H1 (cell line): Measurements from ENCODE around the gene PIMREG. TPM values are rescaled to one million over a fixed set of nuclear protein-coding genes. Genes with fewer than 3 reads are reported as not detected.

ENCODE experiments used
- CTCF ChIA-PET: fragments of 300-600 bp; sonication (Branson Sonifier 250); formaldehyde crosslinking; loops from one replicate; lab custom pipeline; 2021; ENCODE audit not compliant: partially characterized antibody; lab: Charles Lee
- POLR2A ChIA-PET: fragments of 300-600 bp; sonication (Branson Sonifier 250); formaldehyde crosslinking; loops from one replicate; lab custom pipeline; 2021; ENCODE audit warnings: inconsistent platforms; ENCODE audit not compliant: partially characterized antibody; lab: Charles Lee
- DNase-seq, 2 experiments: peaks; one replicate each; pipeline versions ENCODE4 v3.0.0 to v3.0.0-alpha.2; 2010 to 2022; ENCODE audit warnings: low spot score in 2 of 2, low read depth in 1 of 2, mixed read lengths in 1 of 2
- FAIRE-seq: peaks from 2 replicates; lab custom pipeline; 2011; peaks lifted over from hg19 to GRCh38; lab: Jason Lieb, UNC
- H2AFZ ChIP-seq: 2 replicates; pipeline ENCODE4 v1.8.1; 2012; ENCODE audit warnings: low read length, inconsistent platforms
- H2AK5ac ChIP-seq: 2 replicates; pipeline ENCODE4 v1.6.1; 2013; ENCODE audit warnings: low read depth, low read length
- H2BK120ac ChIP-seq: replicated peaks from 2 replicates; pipeline ENCODE3; 2013; ENCODE audit warnings: low read depth, low read length, inconsistent platforms
- H2BK12ac ChIP-seq: 2 replicates; pipeline ENCODE4 v1.6.1; 2013; ENCODE audit warnings: low read depth, low read length
- H2BK15ac ChIP-seq: 2 replicates; pipeline ENCODE4 v1.6.1; 2013; ENCODE audit warnings: low read length
- H2BK20ac ChIP-seq: 2 replicates; pipeline ENCODE4 v1.6.1; 2013; ENCODE audit warnings: low read length
- H2BK5ac ChIP-seq: 2 replicates; pipeline ENCODE4 v1.6.1; 2013; ENCODE audit warnings: low read depth, low read length
- H3K14ac ChIP-seq: 2 replicates; pipeline ENCODE4 v1.6.1; 2013; ENCODE audit warnings: inconsistent platforms; ENCODE audit not compliant: insufficient read length
- H3K18ac ChIP-seq: 2 replicates; pipeline ENCODE4 v1.6.1; 2013; ENCODE audit warnings: low read length; ENCODE audit errors: extremely low read depth
- H3K23ac ChIP-seq: 2 replicates; pipeline ENCODE4 v1.6.1; 2013; ENCODE audit warnings: inconsistent platforms; ENCODE audit not compliant: insufficient read length
- H3K23me2 ChIP-seq: 2 replicates; pipeline ENCODE4 v1.6.1; 2013; ENCODE audit warnings: low read depth, low read length
- H3K27ac ChIP-seq: 2 replicates; pipeline ENCODE4 v1.6.1; 2011; ENCODE audit warnings: low read depth, low read length, inconsistent platforms
- H3K27me3 ChIP-seq, 4 experiments: replicated peaks in 1 of 4; 1 replicate in 1 of 4; 2 replicates in 3 of 4; pipeline versions ENCODE4 v1.6.1 to v1.8.1; 2011 to 2013; ENCODE audit warnings: low read length in 3 of 4, mild to moderate bottlenecking in 3 of 4, inconsistent platforms in 2 of 4, mixed read lengths in 2 of 4, moderate library complexity in 1 of 4; ENCODE audit not compliant: control insufficient read depth in 3 of 4, insufficient read depth in 3 of 4; ENCODE audit errors: extremely low read depth in 1 of 4
- H3K36me3 ChIP-seq, 4 experiments: 2 replicates each; pipeline versions ENCODE4 v1.6.1 to v1.8.1; 2011 to 2013; ENCODE audit warnings: mild to moderate bottlenecking in 4 of 4, low read length in 3 of 4, moderate library complexity in 2 of 4, control low read depth in 1 of 4, inconsistent platforms in 1 of 4; ENCODE audit not compliant: insufficient read depth in 4 of 4, control insufficient read depth in 2 of 4
- H3K4ac ChIP-seq: replicated peaks from 2 replicates; pipeline ENCODE3; 2013; ENCODE audit warnings: low read length, low read depth, mixed read lengths, inconsistent platforms; ENCODE audit not compliant: insufficient read length
- H3K4me1 ChIP-seq, 4 experiments: replicated peaks in 1 of 4; 1 replicate in 1 of 4; 2 replicates in 3 of 4; pipeline versions ENCODE4 v1.6.1 to v1.8.1; 2011 to 2013; ENCODE audit warnings: low read length in 3 of 4, inconsistent platforms in 2 of 4, mixed read lengths in 1 of 4; ENCODE audit not compliant: insufficient read depth in 4 of 4, control insufficient read depth in 3 of 4
- H3K4me2 ChIP-seq, 2 experiments: 2 replicates each; pipeline versions ENCODE4 v1.6.1 to v1.8.1; 2011 to 2013; ENCODE audit warnings: low read depth in 2 of 2, low read length in 2 of 2, control low read depth in 1 of 2, inconsistent platforms in 1 of 2, mild to moderate bottlenecking in 1 of 2; ENCODE audit not compliant: insufficient read depth in 1 of 2
- H3K4me3 ChIP-seq, 4 experiments: fragments of 200-600, 300-600 bp in 1 of 4; sonication (generic), shearing (Covaris generic), sonication (Bioruptor Twin) in 1 of 4; 2 replicates each; pipeline versions ENCODE4 v1.5.1 to v1.8.1; 2011 to 2016; ENCODE audit warnings: low read length in 4 of 4, low read depth in 3 of 4, control low read depth in 2 of 4, inconsistent platforms in 2 of 4, mild to moderate bottlenecking in 2 of 4, mixed read lengths in 1 of 4, moderate library complexity in 1 of 4; ENCODE audit not compliant: insufficient read depth in 2 of 4; ENCODE audit errors: extremely low read depth in 1 of 4
- H3K56ac ChIP-seq: replicated peaks from 2 replicates; pipeline ENCODE3; 2013; ENCODE audit warnings: low read depth, mild to moderate bottlenecking, mixed read lengths, low read length, inconsistent platforms; ENCODE audit not compliant: insufficient read length
- H3K79me1 ChIP-seq: 2 replicates; pipeline ENCODE4 v1.6.1; 2013; ENCODE audit warnings: low read depth, low read length, control low read depth
- H3K79me2 ChIP-seq, 2 experiments: 2 replicates each; pipeline versions ENCODE4 v1.6.1 to v1.8.1; 2012 to 2013; ENCODE audit warnings: low read length in 2 of 2, mild to moderate bottlenecking in 2 of 2, inconsistent platforms in 1 of 2; ENCODE audit not compliant: insufficient read depth in 2 of 2, control insufficient read depth in 1 of 2
- H3K9ac ChIP-seq, 4 experiments: replicated peaks in 1 of 4; 1 replicate in 1 of 4; 2 replicates in 3 of 4; pipeline versions ENCODE4 v1.6.1 to v1.8.1; 2011 to 2013; ENCODE audit warnings: low read depth in 3 of 4, low read length in 3 of 4, control low read depth in 2 of 4, mild to moderate bottlenecking in 2 of 4, moderate library complexity in 2 of 4, inconsistent platforms in 1 of 4; ENCODE audit errors: extremely low read depth in 1 of 4
- H3K9me3 ChIP-seq, 2 experiments: 2 replicates each; pipeline versions ENCODE4 v1.6.1 to v1.8.1; 2012 to 2013; ENCODE audit warnings: mild to moderate bottlenecking in 2 of 2, moderate library complexity in 2 of 2, control low read depth in 1 of 2, inconsistent platforms in 1 of 2, low read depth in 1 of 2, low read length in 1 of 2, mixed read lengths in 1 of 2; ENCODE audit not compliant: insufficient read depth in 2 of 2
- H4K20me1 ChIP-seq, 2 experiments: replicated peaks in 1 of 2; 2 replicates each; pipeline versions ENCODE3 to v1.8.1; 2011 to 2013; ENCODE audit warnings: inconsistent platforms in 2 of 2, low read length in 2 of 2, mild to moderate bottlenecking in 1 of 2; ENCODE audit not compliant: insufficient read depth in 2 of 2, control insufficient read depth in 1 of 2
- H4K5ac ChIP-seq: 2 replicates; pipeline ENCODE4 v1.6.1; 2013; ENCODE audit warnings: low read length, low read depth, mixed read lengths, inconsistent platforms; ENCODE audit not compliant: insufficient read length
- H4K8ac ChIP-seq: 2 replicates; pipeline ENCODE4 v1.8.0; 2013; ENCODE audit warnings: mild to moderate bottlenecking, moderate library complexity, low read length, inconsistent platforms; ENCODE audit not compliant: insufficient read depth; ENCODE audit errors: extremely low read depth
- H4K91ac ChIP-seq: replicated peaks from 2 replicates; pipeline ENCODE3; 2013; ENCODE audit warnings: low read length, mixed read lengths, inconsistent platforms; ENCODE audit not compliant: insufficient read length
- BACH1 ChIP-seq: IDR thresholded peaks from 2 replicates; pipeline ENCODE4 v1.6.1; 2012; ENCODE audit warnings: low read length, improper control_type of control experiment
- BCL11A ChIP-seq, 2 experiments: IDR thresholded peaks; one replicate each; pipeline ENCODE4 v1.6.1; 2011; ENCODE audit warnings: low read depth in 2 of 2, low read length in 2 of 2, mild to moderate bottlenecking in 2 of 2
- CHD2 ChIP-seq: IDR thresholded peaks from 2 replicates; pipeline ENCODE4 v1.6.1; 2012; ENCODE audit warnings: low read length, improper control_type of control experiment
- CREB1 ChIP-seq: IDR thresholded peaks from 2 replicates; pipeline ENCODE4 v1.6.1; 2012; ENCODE audit warnings: inconsistent platforms
- EGR1 ChIP-seq: IDR thresholded peaks from 2 replicates; pipeline ENCODE4 v1.6.1; 2011; ENCODE audit warnings: low read depth, low read length, borderline replicate concordance
- MAFK ChIP-seq: IDR thresholded peaks from 2 replicates; pipeline ENCODE4 v1.6.1; 2012; ENCODE audit warnings: low read depth, mild to moderate bottlenecking, improper control_type of control experiment, low read length
- RAD21 ChIP-seq, 2 experiments: IDR thresholded peaks in 1 of 2; conservative IDR thresholded peaks in 1 of 2; 2 replicates each; pipeline ENCODE4 v1.6.1; 2011; ENCODE audit warnings: low read depth in 2 of 2, low read length in 2 of 2, improper control_type of control experiment in 1 of 2, inconsistent platforms in 1 of 2, mild to moderate bottlenecking in 1 of 2, moderate library complexity in 1 of 2
- SAP30 ChIP-seq: fragments of 300-600 bp; sonication (generic); IDR thresholded peaks from 2 replicates; pipeline ENCODE4 v1.7.1; 2012; ENCODE audit warnings: low read length, moderate library complexity, mild to moderate bottlenecking, inconsistent platforms; ENCODE audit not compliant: insufficient read depth, insufficient replicate concordance
- SP4 ChIP-seq: IDR thresholded peaks from 2 replicates; pipeline ENCODE4 v1.6.1; 2012; ENCODE audit warnings: low read length, inconsistent platforms
- WGBS, 2 experiments: shearing (Covaris generic) in 1 of 2; methylation state at CpG; one replicate each; pipeline versions ENCODE4 v1.1.6 to v1.1.7; 2013 to 2015; ENCODE audit warnings: low lambda C conversion rate in 2 of 2, mixed read lengths in 2 of 2, inconsistent platforms in 1 of 2, low coverage in 1 of 2, missing lambda C conversion rate in 1 of 2; ENCODE audit not compliant: insufficient replicate concordance in 2 of 2, insufficient coverage in 1 of 2, insufficient read length in 1 of 2; ENCODE audit errors: extremely low coverage in 1 of 2, missing lambda C conversion rate in 1 of 2; 5-methylcytosine and 5-hydroxymethylcytosine counted together
- polyA plus RNA-seq, 7 experiments: library from polyadenylated mRNA; depleted of rRNA in 3 of 7; stranded (reverse) in 5 of 7; unstranded in 2 of 7; fragments of >200 nt in 5 of 7; fragments of 200-250 nt in 2 of 7; gene quantifications; 1 replicate in 5 of 7; 2 replicates in 1 of 7; 4 replicates in 1 of 7; pipeline versions ENCODE4 v1.2.1 to v1.2.3, GENCODE V29; 2011 to 2013; ENCODE audit warnings: missing spikeins in 2 of 7, mixed read lengths in 2 of 7
- total RNA-seq: library from RNA; stranded (reverse); fragmentation: NEBNext Ultra II Directional; extraction: Animal tissue kit (Norgen Biotek cat#: 25700); gene quantifications from 2 replicates; pipeline ENCODE4 v1.2.1, GENCODE V29; 2021
- TF ChIP-seq, protein P1 (sequence below): IDR thresholded peaks from 2 replicates; pipeline ENCODE4 v1.6.1; 2011; ENCODE audit warnings: low read depth, mild to moderate bottlenecking, low read length; ENCODE audit not compliant: insufficient read depth
- TF ChIP-seq, protein P2 (sequence below): IDR thresholded peaks from 2 replicates; pipeline ENCODE4 v1.6.1; 2011; ENCODE audit warnings: low read length, improper control_type of control experiment

The PIMREG gene
- total and polyA plus RNA-seq, 2 of the 8 experiments (the other 6 are each of a cell fraction or from before 2014, with no cell fraction given), result 133 to 148 TPM

DNA sequence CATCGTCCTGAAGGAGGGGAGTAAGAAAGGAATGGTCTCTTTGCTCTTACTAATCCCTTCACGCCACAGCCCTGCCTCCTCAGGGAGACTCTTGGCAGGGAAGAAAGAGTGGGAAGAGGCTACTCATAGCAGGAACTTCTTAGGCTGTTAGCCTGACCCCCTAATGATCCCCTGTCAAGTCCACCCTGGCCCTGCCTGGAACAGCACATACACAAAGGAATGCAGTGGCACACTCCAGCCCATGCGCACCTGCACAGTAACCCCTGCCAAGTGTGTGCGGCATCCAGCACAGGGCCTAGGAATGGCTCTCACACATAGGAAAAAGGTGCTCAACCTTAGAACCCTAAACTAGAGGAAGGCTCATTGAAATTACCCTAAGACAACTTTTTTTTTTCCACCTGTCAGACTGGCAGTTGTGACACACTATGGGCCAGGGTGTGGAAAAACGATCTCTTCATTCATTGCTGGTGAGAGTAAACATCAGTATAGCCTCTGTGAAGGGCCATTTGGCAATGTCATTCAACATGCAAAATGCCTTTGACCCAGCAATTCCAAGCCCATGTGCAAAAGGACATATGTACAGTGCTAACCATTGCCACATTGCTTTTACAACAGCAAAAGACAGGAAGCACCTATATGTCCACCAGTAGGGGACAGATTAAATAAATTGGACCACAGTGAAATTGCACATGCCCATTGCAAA, 50.1 kb downstream of the PIMREG start:
- WGBS, 2 experiments, result 92% methylated on average over 5 of the region's 5 CpGs; no CpG with 5 or more reads in 1 of the 2 experiments
- H3K4me1 ChIP-seq, result peaks cover 12 to 30% (median 16%) of the 10 kb centered on the region in 4 experiments
- TF ChIP-seq SP4, result no peak
- no peak for TF ChIP-seq MAFK
- TF ChIP-seq BCL11A (IDR thresholded peaks at IDR 0.05; ENCODE audit: low read depth in 2 of 2, low read length in 2 of 2), result no peak
- TF ChIP-seq, protein P1, sequence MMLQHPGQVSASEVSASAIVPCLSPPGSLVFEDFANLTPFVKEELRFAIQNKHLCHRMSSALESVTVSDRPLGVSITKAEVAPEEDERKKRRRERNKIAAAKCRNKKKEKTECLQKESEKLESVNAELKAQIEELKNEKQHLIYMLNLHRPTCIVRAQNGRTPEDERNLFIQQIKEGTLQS, result no peak
- no peak for TF ChIP-seq RAD21 (IDR thresholded peaks at IDR 0.05 in 1 of 2, conservative IDR thresholded peaks at IDR 0.05 in 1 of 2; ENCODE audit: low read depth in 2 of 2, low read length in 2 of 2)
- TF ChIP-seq BACH1, result no peak
- TF ChIP-seq CREB1, result no peak
- TF ChIP-seq, protein P2, sequence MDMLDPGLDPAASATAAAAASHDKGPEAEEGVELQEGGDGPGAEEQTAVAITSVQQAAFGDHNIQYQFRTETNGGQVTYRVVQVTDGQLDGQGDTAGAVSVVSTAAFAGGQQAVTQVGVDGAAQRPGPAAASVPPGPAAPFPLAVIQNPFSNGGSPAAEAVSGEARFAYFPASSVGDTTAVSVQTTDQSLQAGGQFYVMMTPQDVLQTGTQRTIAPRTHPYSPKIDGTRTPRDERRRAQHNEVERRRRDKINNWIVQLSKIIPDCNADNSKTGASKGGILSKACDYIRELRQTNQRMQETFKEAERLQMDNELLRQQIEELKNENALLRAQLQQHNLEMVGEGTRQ, result no peak
- TF ChIP-seq EGR1, result no peak
- no peak for TF ChIP-seq SAP30
- no peak for TF ChIP-seq CHD2

More for the DNA sequence above, 50.1 kb downstream of the PIMREG start:
- Histone ChIP-seq H3K36me3 (no peaks in the 10 kb centered on the region), H4K91ac (peak overlapping the region; percentile 67), H4K5ac (no peak overlapping the region), H3K27ac (no peak overlapping the region), H3K9ac (no peak overlapping the region), H4K8ac (peak overlapping the region; percentile 53), H2BK12ac (peak overlapping the region; percentile 85; the same call in 1 of the 2 replicates), H2AK5ac (0 out of 2 replicates have a peak overlapping the region, but pooled peaks have one; percentile 25), H2BK15ac (peak overlapping the region; percentile 90; the same call in 1 of the 2 replicates), H4K20me1 (no peaks in the 10 kb centered on the region), H3K18ac (no peak overlapping the region), H3K23ac (no peak overlapping the region), H3K27me3 (no peaks in the 10 kb centered on the region), H3K4me3 (no peak overlapping the region), H2BK120ac (no peak overlapping the region), H2BK5ac (no peak overlapping the region), H3K56ac (no peak overlapping the region), H3K14ac (no peak overlapping the region), H3K79me2 (no peaks in the 10 kb centered on the region), H3K23me2 (peaks cover 4% of the 10 kb centered on the region; the same call in 1 of the 2 replicates), H3K9me3 (no peaks in the 10 kb centered on the region), H3K4me2 (no peak overlapping the region), H2BK20ac (peak overlapping the region; percentile 87), H2AFZ (no peak overlapping the region), H3K4ac (peak overlapping the region; percentile 65), H3K79me1 (no peaks in the 10 kb centered on the region)
- no peak for FAIRE-seq
- CTCF ChIA-PET, result interaction anchor here (0.6 to 1.9 kb wide), 9 partner anchors 9 to 679 kb away, joined by 3 to 12 read pairs (median 5); no protein-coding TSS in a partner anchor
- POLR2A ChIA-PET, result interaction anchor here (1.4 to 1.6 kb wide), 2 partner anchors 21 to 24 kb away, joined by 3 read pairs; no protein-coding TSS in a partner anchor
- DNase-seq, result no peak
